HG03378 (cell line): ENCODE data around the gene MEX3A.
"Not testable (repeated sequence)": the region's sequence is repeated elsewhere in the genome, so short reads cannot be mapped to it uniquely, and the experiment has no call there.

ENCODE experiments used
- ATAC-seq: cut with Tn5 transposase; IDR thresholded peaks from one replicate; pipeline ENCODE4 v1.9.1; 2021; ENCODE audit warnings: mild to moderate bottlenecking, moderate library complexity; ENCODE audit not compliant: unreplicated experiment

MEX3A gene

GRCh38 chr1:156062189-156062588 lies 20.1 kb downstream of the MEX3A start:
- no peak for ATAC-seq

- ATAC-seq, result no peak
Measured at GRCh38 chr1:156060937-156061636, 21.2 kb downstream of the MEX3A start, which contains the start of gene RAB25. Gene RAB25 (plus strand): TSS chr1:156061160. CDS start chr1:156061401, 241 bp downstream.

- ATAC-seq, result no peak
Measured at GRCh38 chr1:156056326-156056849, 25.9 kb downstream of the MEX3A start.

DNA sequence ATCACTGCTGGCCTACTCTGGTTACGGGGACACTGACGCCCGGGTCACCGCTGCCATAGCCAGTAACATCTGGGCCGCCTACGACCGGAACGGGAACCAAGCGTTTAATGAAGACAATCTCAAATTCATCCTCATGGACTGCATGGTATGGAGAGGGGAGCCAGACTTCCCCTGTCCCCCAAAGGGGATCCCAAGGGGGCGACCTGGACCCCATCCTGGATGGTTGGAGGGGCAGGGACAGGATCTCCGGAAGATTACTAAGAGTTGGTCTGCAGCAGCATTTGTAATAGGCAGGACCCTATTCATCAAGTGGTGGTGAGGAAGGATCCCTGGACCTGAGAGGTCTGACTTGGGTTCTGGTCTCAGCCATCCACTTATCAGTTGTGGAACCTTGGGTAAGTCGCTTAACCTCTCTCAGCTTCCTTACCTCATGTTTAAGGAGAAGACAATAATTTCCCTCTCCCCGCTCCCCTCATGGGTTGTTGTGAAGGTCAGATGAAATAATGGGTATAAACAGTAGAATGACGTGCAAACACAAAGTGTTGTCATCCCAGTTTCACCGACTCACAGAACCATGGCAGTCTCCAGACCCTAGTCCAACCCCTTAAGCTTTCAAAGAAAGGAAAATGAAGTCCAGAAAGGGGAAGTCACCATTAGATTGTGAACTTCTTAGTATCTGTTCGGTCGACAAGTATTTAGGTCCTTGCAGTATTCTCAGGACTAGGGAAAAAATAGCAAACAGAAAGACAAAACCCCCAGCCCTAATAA lies 26.8 kb downstream of the MEX3A start:
- ATAC-seq, result peak; percentile 2

GRCh38 chr1:156054500-156055280 lies 27.6 kb downstream of the MEX3A start, which contains the start of gene LAMTOR2:
Gene LAMTOR2 (plus strand): TSS chr1:156054782. CDS start chr1:156054890, 108 bp downstream.
- ATAC-seq, result peak; percentile 78

DNA sequence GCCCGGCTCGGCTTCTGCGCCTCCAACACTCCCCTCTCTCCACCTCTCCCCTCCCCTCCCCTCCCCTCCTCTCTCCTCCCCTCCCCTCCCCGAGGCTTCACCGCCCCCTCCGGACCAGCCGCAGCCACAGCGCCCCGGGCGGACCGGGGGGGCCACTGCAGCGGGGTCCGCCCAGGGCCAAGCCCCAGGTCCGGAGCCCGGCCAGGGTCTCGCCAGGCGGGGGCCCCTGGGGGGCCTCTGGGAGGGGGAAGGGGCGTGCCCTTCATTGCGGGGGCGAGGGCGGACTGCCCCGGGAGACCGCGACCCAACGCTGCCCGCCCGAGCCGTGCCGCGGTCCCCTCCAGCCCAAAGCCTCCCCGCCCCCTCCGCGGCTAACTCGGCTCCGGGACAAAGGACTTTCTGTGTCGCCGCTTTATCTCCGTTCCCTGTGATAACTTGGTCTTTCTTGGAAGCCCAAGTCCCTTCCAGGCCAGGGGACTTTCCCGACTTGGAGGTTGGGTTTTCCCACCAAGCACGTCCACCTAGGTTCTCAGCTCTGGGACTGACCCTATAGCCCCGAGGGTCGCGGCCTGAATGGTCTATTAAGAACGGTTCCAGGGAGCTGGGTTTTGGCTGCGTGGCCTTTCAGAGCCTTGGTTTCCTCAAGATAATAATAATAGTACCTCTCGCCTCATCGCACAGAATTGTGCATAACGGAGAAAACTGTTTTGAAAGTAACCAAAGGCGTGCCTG lies 28.3 kb downstream of the MEX3A start, which contains the start of gene UBQLN4:
Gene UBQLN4, minus strand, starts transcription at position 31 of the 732 bp plus-strand sequence. CDS start 97 bp downstream, outside the sequence.
- ATAC-seq, result peak; percentile 14

DNA sequence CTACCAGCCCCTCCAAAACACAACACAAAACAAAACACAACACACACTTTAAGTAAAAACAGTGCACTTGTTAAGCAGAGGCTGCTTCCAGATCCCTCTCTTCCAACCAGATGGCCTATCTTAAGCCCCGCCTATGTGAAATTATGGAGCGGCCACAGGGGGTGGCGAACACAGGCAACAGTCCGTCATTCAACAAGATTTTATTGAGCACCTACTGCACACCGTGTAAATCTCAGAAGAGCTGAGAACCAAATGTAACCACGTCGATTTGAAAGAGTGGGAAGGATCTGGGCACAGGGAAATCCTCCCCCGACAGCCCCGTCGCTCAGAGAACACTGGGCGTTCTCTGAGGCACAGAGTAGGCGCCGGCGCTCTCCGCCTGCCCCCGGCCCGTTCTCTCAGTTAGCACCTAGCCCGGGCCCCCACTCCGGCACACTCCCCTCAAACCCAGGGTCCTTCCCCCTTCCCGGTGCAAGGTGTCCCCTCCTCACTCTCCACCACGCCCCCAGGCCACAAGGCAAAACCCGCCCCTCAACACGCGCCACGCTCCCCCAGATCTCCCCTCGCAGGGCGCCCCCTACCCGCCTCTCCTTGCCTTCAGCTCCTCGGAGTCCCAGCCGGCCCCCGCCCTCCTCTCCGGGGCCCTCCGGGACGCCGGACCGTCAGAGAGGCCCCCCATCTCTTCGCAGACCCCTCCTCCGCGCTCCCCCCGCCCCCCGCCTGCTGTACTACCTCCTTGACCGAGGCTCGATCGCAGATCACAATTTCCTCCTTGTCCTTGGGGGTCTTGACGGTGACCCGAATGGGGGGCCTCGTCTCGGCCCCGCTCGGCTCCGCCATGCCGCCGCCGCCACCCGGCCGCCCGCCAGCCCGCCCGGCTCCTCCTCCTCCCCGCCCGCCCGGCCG lies 29.1 kb downstream of the MEX3A start:
- ATAC-seq, result no peak

- no peak for ATAC-seq
Measured at GRCh38 chr1:156051011-156051725, 31.1 kb downstream of the MEX3A start.

GRCh38 chr1:156050376-156050775 lies 31.9 kb downstream of the MEX3A start:
- no peak for ATAC-seq

- no peak for ATAC-seq
Measured at GRCh38 chr1:156048663-156049258, 33.5 kb downstream of the MEX3A start.

DNA sequence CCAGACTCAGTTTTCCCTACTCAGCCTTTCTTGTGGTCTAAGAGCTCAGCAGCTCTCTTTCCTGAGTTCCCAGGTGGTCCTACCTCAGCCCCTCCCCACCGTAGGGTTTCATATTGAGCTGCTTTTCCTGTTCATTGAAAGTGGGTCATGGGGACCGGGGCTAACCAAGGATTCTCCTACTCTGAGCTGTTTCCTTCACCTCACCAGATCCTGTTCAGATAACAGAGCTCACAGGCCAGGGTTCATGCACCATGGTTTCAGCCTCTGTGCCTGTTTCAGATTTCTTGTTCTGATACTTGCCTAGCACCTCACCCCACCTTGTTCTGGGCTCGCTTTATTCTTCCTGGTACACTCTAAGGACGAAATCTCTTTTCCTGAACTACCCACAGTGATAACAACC lies 37.2 kb downstream of the MEX3A start:
- no peak for ATAC-seq

DNA sequence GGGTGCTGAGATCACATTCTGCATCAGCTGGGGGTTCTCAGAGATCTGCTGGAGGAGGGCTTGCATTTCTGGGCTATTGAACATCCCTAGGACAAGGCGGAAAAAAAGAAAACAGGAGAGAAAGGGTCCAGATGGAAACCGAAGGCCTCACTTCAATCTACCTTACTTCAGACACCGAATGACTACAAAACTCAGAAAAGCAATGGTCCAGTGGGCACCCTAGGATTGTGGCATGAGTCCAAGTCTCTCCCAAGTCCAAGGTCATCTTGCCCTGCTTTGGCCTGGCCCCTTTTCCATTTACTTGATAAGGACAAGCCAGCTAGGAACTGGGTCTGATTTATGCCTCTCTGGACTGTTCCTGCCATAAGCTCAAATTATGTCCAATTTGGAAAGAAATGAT lies 39.4 kb downstream of the MEX3A start:
- no peak for ATAC-seq

- ATAC-seq, result not testable (repeated sequence)
Measured at GRCh38 chr1:156034991-156035390, 47.3 kb downstream of the MEX3A start.

DNA sequence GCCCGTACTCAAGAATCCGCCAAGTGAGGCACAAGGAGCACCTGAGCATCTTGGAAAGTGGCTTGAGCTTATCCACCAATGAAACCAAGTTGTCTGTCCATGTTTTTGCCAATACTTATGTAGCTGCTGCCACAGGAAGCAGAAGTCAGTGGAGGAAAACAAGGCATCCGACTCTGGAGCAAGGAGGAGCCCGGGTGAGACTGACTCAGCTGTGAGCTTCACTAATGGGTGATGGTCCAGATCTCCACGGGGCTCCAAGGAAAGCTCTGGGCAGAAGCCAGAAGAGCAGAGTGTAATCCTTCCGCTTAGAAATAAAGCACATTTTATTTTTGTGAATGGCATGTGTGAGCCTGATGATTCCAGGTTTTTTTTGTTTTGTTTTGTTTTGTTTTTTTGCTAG lies 49.3 kb downstream of the MEX3A start:
- ATAC-seq, result no peak

DNA sequence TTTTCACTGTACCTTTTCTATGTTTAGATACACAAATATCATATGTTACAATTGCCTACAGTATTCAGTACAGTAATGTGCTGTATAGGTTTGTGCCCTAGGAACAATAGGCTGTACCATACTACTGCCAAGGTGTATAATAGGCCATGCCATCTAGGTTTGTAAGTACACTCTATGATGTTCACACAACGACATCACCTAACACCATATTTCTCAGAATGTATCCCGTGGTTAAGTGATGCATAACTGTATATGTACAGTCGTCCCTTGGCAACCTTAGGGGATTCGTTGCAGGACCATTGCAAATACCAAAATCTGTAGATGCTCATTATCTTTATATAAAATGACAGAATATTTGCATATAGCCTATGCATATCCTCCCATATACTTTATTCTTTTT lies 55.7 kb downstream of the MEX3A start:
- no peak for ATAC-seq

DNA sequence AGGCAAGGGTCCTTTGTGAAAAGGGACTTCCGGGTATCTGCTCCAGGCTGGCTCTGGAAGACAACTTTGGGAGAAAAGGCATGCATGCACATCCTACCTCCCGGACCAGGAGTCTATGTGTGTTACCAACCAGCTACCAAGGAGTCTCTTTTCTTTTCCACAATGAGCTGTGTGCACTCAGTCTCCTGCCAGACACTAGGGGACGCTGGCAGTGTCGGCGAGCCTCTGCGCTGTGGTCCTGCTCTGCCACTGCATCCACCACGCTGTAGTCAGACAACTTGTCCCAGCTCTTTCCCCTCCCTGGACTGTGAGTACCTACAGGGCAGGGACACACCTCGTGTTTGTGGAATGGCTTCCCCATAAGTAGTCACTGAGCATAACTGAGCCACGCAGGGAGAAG lies 56.4 kb downstream of the MEX3A start:
- no peak for ATAC-seq

GRCh38 chr1:156024801-156025200 lies 57.5 kb downstream of the MEX3A start:
- no peak for ATAC-seq
